Testis (tissue), 3 donors: ENCODE data around the gene BAK1. TPM values are rescaled to one million over a fixed set of nuclear protein-coding genes. Genes with fewer than 3 reads are reported as not detected.

Source experiments
- DNase-seq: peaks from one replicate; pipeline ENCODE4 v3.0.0-alpha.2; 2019
- H3K27ac ChIP-seq, 2 donors: fragments of 200-600 bp; sonication (generic); one replicate each; pipeline ENCODE4 v1.5.1; 2019
- H3K27me3 ChIP-seq: fragments of 200-600 bp; sonication (generic); one replicate; pipeline ENCODE4 v1.5.1; 2019
- H3K36me3 ChIP-seq: fragments of 200-600 bp; sonication (generic); one replicate; pipeline ENCODE4 v1.5.1; 2017; ENCODE audit warnings: low read depth; ENCODE audit errors: missing control alignments
- H3K4me1 ChIP-seq: fragments of 200-600 bp; sonication (generic); one replicate; pipeline ENCODE4 v1.5.1; 2019
- H3K4me3 ChIP-seq, 2 donors: fragments of 200-600 bp; sonication (generic); one replicate each; pipeline ENCODE4 v1.5.1; 2017 to 2019
- H3K9me3 ChIP-seq: fragments of 200-600 bp; sonication (generic); one replicate; pipeline ENCODE4 v1.5.1; 2017
- POLR2A ChIP-seq: fragments of 450-650 bp; IDR thresholded peaks from one replicate; pipeline ENCODE4 v1.6.1; 2017; ENCODE audit warnings: antibody characterized with exemption, mild to moderate bottlenecking, moderate library complexity
- WGBS, 2 donors: methylation state at CpG; one replicate each; pipeline ENCODE4 v1.1.5; 2018; 5-methylcytosine and 5-hydroxymethylcytosine counted together
- intact Hi-C: fragments of 100-400 bp; cut with DNase I; formaldehyde crosslinking; loops from one replicate; pipeline ENCODE4 v1.15.1; 2023; ENCODE audit warnings: low total_unique reads
- polyA plus RNA-seq: library from polyadenylated mRNA; stranded (reverse); fragments of 350-450 nt; fragmentation: Illumina TruSeq; extraction: RNeasy Lipid Tissue Mini Kit (QIAGEN cat#74804); gene quantifications from one replicate; pipeline ENCODE4 v1.2.3, GENCODE V29; 2014; ENCODE audit warnings: low read depth, low replicate concordance; ENCODE audit not compliant: insufficient read depth
- total RNA-seq, 2 donors: library from RNA; depleted of rRNA; stranded (reverse); fragments of >200 nt; gene quantifications; one replicate each; pipeline ENCODE4 v1.2.3, GENCODE V29; 2016
- TF ChIP-seq, protein P1 (sequence below), 3 experiments: fragments of 450-650 bp in 2 of 3; fragments of 200-600 bp in 1 of 3; sonication (generic) in 1 of 3; IDR thresholded peaks; one replicate each; pipeline ENCODE4 v1.5.1; 2016 to 2019; ENCODE audit warnings: antibody characterized with exemption in 3 of 3, mild to moderate bottlenecking in 2 of 3, moderate library complexity in 1 of 3

BAK1 gene
- total and polyA plus RNA-seq, 3 donors from 2014 or later, result 13.1 to 17.3 (median 14.8) TPM

DNA sequence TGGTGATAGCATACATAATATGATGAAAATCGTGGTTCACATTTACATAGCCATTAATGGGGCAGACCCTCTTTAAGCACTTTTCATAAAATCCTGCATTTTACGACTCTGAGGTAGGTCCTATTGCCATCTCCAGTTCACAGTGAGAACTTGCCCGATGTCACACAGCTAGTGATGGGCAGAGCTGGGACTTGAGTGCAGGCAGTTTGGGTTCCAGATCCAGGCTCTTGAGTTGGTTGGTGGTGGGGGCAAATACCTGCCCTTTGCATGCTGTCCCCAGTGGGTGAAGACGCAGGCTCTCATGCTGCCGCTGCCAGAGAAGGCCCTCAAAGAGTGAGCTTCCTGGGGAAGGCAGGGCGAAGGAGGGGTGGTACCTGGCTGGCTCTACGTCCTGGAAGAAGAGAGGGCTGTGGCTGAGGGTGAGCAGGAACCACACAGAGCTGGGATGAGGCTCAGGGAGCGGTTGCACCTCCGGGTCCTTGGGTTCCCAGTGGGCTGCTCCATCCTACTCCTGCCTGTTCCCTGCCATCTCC lies 6.1 kb upstream of the BAK1 start:
- Histone ChIP-seq H3K9me3 (no peaks in the 10 kb centered on the region), H3K4me1 (peaks cover 32% of the 10 kb centered on the region), H3K27ac (no peak overlapping the region), H3K27me3 (no peaks in the 10 kb centered on the region), H3K4me3 (no peak overlapping the region), H3K36me3 (no peaks in the 10 kb centered on the region)
- intact Hi-C loops, result loop anchor here (10.0 kb wide), 1 partner anchor 569 kb away; no protein-coding TSS in a partner anchor
- TF ChIP-seq, protein P1, sequence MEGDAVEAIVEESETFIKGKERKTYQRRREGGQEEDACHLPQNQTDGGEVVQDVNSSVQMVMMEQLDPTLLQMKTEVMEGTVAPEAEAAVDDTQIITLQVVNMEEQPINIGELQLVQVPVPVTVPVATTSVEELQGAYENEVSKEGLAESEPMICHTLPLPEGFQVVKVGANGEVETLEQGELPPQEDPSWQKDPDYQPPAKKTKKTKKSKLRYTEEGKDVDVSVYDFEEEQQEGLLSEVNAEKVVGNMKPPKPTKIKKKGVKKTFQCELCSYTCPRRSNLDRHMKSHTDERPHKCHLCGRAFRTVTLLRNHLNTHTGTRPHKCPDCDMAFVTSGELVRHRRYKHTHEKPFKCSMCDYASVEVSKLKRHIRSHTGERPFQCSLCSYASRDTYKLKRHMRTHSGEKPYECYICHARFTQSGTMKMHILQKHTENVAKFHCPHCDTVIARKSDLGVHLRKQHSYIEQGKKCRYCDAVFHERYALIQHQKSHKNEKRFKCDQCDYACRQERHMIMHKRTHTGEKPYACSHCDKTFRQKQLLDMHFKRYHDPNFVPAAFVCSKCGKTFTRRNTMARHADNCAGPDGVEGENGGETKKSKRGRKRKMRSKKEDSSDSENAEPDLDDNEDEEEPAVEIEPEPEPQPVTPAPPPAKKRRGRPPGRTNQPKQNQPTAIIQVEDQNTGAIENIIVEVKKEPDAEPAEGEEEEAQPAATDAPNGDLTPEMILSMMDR (IDR thresholded peaks at IDR 0.05), result no peak
- TF ChIP-seq POLR2A, result no peak
- WGBS, 2 donors, result 71 to 82% methylated on average over 7 to 9 of the region's 9 CpGs
- DNase-seq, result no peak

DNA sequence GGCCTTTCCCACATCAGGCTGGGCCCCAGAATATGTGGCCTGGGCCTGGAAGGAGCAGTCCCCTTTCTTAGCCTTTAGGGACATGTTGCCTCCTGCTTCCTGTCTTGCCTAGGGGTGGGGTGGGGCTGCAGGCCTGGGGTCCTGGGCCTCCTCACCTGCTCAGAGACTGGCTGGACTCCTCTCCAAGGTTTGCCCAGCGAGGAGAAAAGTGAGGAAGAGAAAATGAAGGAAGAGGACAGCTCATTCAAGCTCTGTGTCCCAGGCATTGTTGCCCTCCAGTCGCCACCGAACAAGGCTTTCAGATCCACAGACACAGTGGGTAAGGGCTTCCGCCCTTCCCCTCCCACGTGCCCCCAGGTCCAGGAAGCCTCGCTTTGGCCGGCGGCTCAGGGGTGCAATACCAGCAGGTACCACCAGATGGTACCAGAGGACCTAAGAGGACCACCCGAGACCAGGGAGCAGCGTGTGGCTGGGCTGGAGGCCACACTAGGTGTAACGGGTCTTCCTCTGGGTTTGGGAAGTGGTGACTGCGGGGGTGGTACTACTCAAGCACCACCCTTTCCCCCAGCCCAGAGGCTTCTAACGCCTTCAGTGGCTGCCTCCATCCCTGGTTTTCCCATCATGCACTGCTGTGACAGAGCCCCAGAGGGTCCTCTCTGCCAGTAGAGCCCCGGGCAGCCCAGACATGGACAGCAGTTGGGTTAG lies 5.5 kb upstream of the BAK1 start:
- peak; percentile 93 for DNase-seq
- Histone ChIP-seq H3K4me3 (no peak overlapping the region), H3K4me1 (peaks cover 26% of the 10 kb centered on the region), H3K36me3 (no peaks in the 10 kb centered on the region), H3K27ac (no peak overlapping the region), H3K9me3 (no peaks in the 10 kb centered on the region), H3K27me3 (no peaks in the 10 kb centered on the region)
- no peak for TF ChIP-seq POLR2A
- TF ChIP-seq, protein P1 (IDR thresholded peaks at IDR 0.05), result peak; percentile 98 to 99 (median 98)
- intact Hi-C loops, result loop anchor here (10.0 kb wide), 1 partner anchor 569 kb away; no protein-coding TSS in a partner anchor
- WGBS, 2 donors, result 35 to 74% methylated on average over 4 to 14 of the region's 14 CpGs

DNA sequence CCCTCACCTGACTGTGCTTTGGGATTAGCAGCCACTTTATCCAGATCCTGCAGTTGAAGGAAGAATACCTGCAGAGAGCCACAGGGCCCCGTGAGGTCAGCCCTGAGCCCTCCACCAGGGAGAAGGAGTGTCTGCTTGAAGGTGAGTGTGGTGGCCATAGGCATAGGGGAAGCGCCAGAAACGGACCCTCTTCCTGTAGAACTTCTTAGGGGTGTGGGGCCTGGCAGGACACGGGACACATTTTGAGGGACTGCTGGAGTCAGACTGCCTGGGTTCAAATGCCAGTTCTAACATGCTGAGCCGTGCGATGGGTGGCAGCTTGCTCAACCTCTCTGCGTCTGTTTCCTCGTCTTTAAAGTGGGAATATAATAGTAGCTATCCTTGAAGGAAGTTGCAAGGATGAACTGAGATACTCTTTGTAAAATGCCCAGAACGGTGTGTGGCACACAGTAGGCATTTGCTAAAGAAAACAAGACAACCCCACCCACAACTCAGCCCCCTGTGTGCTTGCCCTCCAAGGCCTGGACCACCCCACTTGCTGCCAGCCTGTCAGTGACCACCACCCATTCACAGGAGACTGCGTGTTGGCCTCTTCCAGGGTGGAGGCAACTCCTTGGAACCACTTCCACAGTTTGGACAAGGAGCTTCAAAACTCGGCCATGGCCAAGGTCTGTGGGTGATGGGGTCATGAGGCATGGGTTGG lies 4.8 kb upstream of the BAK1 start:
- no peak overlapping the region for H3K27ac ChIP-seq
- no peak for DNase-seq
- no peak overlapping the region for H3K4me3 ChIP-seq
- WGBS, 2 donors, result 79 to 92% methylated on average over 10 to 11 of the region's 11 CpGs
- no peak for TF ChIP-seq POLR2A
- TF ChIP-seq, protein P1 (IDR thresholded peaks at IDR 0.05), result no peak
- H3K36me3 ChIP-seq, result no peaks in the 10 kb centered on the region
- H3K9me3 ChIP-seq, result no peaks in the 10 kb centered on the region
- H3K4me1 ChIP-seq, result peaks cover 22% of the 10 kb centered on the region
- intact Hi-C loops, result loop anchor here (10.0 kb wide), 1 partner anchor 570 kb away; no protein-coding TSS in a partner anchor
- H3K27me3 ChIP-seq, result no peaks in the 10 kb centered on the region

DNA sequence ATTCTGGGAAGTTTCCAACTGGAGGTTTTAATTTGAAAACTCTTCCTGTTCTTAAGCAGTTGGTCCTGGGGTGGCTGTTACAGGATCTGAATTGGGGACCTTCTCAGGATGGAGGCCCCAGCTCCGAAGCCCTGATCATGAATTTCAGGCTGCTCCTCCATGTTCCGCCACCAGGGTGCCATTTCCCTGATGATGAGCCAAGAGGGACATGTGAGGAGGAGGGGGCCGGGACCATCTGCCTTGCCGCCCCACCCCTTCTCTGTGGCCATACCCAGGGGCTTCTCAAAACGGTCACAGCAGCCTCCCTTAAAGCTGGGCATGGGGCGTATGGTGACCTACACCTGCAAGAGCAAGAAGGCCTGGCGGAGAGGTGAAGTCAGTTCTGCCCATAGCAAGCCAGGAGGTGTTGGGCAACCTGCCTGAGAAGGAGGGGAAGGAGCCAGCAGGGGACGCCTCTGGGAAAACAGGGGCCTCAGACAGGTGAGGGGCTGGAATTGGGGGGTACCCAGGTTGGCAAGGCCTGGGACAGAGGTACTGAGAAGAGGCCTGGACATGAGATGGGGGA lies 3.6 kb upstream of the BAK1 start:
- Histone ChIP-seq H3K4me1 (peaks cover 20% of the 10 kb centered on the region), H3K9me3 (no peaks in the 10 kb centered on the region), H3K27ac (no peak overlapping the region), H3K36me3 (no peaks in the 10 kb centered on the region), H3K4me3 (no peak overlapping the region), H3K27me3 (no peaks in the 10 kb centered on the region)
- no peak for DNase-seq
- intact Hi-C loops, result loop anchor here (10.0 kb wide), 1 partner anchor 571 kb away; no protein-coding TSS in a partner anchor
- WGBS, 2 donors, result 81 to 82% methylated on average over 8 of the region's 8 CpGs
- no peak for TF ChIP-seq POLR2A
- TF ChIP-seq, protein P1 (IDR thresholded peaks at IDR 0.05), result peak; percentile 11 to 38 (median 33)
